B cell (primary cell): Measurements from ENCODE around the gene MBP.

Experiments
- EZH2 ChIP-seq: IDR thresholded peaks from 2 replicates; pipeline ENCODE4 v1.6.1; 2012; ENCODE audit warnings: borderline replicate concordance, low read depth, mild to moderate bottlenecking, moderate library complexity, low read length; ENCODE audit not compliant: insufficient read depth, poor library complexity, severe bottlenecking
- TF ChIP-seq, protein P1 (sequence below): fragments of 200-600 bp; IDR thresholded peaks from one replicate; pipeline ENCODE4 v1.8.0; 2022; ENCODE audit warnings: antibody characterized with exemption, mild to moderate bottlenecking

- TF ChIP-seq EZH2: no peak
- TF ChIP-seq, protein P1, sequence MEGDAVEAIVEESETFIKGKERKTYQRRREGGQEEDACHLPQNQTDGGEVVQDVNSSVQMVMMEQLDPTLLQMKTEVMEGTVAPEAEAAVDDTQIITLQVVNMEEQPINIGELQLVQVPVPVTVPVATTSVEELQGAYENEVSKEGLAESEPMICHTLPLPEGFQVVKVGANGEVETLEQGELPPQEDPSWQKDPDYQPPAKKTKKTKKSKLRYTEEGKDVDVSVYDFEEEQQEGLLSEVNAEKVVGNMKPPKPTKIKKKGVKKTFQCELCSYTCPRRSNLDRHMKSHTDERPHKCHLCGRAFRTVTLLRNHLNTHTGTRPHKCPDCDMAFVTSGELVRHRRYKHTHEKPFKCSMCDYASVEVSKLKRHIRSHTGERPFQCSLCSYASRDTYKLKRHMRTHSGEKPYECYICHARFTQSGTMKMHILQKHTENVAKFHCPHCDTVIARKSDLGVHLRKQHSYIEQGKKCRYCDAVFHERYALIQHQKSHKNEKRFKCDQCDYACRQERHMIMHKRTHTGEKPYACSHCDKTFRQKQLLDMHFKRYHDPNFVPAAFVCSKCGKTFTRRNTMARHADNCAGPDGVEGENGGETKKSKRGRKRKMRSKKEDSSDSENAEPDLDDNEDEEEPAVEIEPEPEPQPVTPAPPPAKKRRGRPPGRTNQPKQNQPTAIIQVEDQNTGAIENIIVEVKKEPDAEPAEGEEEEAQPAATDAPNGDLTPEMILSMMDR: no peak
These were observed 173.0 kb downstream of the MBP start for GRCh38 chr18:76959605-76960004.
